ENCODE data around the gene MRPS27.

MRPS27 gene

GRCh38 chr5:72266862-72267261 is 53.2 kb downstream of the MRPS27 start:
- no peak for DNase-seq (ENCODE audit: extremely low read depth in 1 of 2, low read depth in 1 of 2)

DNA sequence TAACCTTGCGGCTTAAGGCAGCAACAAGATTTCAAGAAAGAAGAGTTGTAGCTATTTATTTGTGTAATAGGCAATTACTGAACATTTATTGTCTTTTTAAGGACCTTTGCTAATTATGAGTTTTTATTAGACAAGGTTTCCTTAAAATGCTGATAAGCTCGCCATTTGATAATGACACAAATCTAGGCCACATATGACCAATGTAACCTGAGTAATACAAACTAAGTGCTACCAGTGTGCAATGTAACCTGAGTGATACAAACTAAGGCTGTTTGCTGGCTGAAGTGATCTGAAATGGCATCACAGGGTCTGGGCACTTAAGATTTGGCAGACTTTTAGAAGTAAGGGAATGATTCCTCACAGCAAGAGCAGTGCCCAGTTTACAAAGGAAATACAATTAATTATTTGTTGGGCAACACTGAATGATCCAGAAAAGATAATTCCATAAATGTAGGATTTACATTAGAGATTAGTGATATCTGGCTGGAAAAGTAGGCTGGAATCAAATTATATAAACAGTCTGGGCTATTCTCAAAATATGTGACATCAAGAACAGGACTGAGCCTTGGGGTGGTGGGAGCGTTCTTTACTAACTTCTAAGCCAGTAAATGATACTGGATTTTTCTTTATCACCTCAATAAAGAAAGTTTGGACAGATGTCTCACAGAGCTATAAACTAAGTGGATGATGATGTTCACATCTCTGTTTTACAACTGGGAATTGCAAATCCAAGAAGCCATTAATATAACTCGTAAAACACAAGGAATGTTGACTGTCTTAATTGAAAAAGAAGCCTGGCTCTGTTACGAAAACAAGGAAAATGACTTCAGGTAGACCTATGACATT is 54.8 kb downstream of the MRPS27 start:
- DNase-seq (ENCODE audit: extremely low read depth in 1 of 2, low read depth in 1 of 2): no peak

- no peak for DNase-seq (ENCODE audit: extremely low read depth in 1 of 2, low read depth in 1 of 2)
Measured at GRCh38 chr5:72256536-72256935, 63.5 kb downstream of the MRPS27 start.

DNA sequence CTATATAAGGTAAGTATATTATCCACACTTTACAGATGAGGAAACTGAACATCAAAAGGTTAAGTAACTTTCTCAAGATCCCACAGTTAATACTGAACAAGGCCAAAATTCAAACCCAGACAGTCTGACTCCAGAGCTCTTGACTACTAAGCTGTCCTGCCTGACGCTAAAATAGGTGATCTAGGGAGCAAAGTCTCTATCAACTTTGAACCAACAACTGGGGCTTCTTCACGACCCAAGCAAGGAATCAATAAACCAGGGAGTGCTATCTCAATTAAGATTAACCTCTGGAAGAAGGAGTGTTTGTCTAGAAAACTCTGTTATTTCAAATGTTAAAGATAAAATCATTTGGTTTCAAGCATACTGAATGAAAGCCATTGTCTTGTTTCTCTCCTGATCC is 64.4 kb downstream of the MRPS27 start:
- DNase-seq (ENCODE audit: extremely low read depth in 1 of 2, low read depth in 1 of 2): no peak

DNA sequence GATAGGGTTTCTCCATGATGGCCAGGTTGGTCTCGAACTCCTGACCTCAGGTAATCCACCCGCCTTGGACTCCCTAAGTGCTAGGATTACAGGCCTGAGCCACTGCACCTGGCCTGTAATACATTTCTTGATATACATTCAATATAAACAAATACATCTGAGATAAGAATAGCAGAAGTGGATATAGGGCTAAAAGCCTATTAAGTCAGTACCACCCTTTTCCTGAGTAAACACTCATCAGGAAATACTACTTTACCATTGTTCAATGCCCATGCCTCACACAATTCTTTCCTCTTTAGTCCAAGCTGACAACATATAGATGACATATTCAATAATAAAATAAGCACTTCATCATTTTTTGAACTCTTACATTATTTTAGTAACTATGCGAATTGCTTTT is 64.8 kb downstream of the MRPS27 start:
- no peak for DNase-seq (ENCODE audit: extremely low read depth in 1 of 2, low read depth in 1 of 2)

- DNase-seq (ENCODE audit: extremely low read depth in 1 of 2, low read depth in 1 of 2): no peak
Measured at GRCh38 chr5:72252574-72253155, 67.4 kb downstream of the MRPS27 start.

- no peak for DNase-seq (ENCODE audit: extremely low read depth in 1 of 2, low read depth in 1 of 2)
Measured at GRCh38 chr5:72252008-72252407, 68.0 kb downstream of the MRPS27 start.

DNA sequence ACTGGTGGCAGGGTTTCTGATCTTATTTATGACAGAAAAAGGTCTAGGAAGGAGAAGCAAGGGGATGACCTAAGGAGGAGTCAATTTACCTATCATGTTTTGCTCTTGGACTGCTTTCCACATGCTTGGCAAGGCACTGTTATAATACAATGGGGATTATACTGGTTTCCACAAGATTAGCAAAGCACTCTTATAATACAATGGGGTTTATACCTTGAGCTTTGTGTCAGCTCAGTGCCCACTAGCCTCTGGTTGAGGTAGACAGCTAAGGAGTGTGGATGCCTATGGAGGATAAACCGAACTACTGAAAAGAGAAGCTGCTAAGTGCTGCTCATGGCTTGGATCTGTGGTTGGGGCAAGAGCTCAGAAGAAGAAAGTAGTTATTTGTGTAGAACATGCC is 68.7 kb downstream of the MRPS27 start:
- DNase-seq (ENCODE audit: extremely low read depth in 1 of 2, low read depth in 1 of 2): no peak

GRCh38 chr5:72248410-72248981 is 71.5 kb downstream of the MRPS27 start:
- DNase-seq (ENCODE audit: extremely low read depth in 1 of 2, low read depth in 1 of 2): no peak

GRCh38 chr5:72246954-72247442 is 73.0 kb downstream of the MRPS27 start:
- DNase-seq (ENCODE audit: extremely low read depth in 1 of 2, low read depth in 1 of 2): no peak

DNA sequence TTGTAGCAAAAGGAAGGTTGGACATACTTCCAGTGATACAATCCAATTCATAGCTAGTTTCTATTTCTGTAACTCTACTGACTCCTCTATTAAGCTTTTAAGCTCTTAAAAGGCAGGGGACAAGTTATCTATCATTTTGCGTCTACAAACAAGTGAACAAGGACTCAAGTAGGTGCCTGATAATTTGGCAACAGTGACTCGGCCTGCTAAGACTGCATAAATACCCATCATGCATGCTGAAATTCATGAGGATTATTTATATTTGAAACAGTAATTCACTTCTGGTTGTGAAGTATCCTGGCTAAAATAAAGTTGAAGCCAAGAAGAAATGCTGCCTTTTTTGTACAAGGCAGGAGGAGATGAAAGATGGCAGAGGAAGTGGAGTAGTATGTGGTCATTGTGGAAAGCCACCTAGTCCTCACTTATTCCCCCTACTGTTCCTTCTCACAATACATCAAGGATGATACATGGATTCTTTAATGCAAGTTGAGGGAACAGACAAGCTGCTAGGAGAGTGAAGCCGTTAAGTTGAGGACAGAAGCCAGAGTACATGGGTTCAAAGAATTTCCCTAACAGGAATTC is 74.0 kb downstream of the MRPS27 start:
- DNase-seq (ENCODE audit: extremely low read depth in 1 of 2, low read depth in 1 of 2): no peak

GRCh38 chr5:72245546-72245945 is 74.5 kb downstream of the MRPS27 start:
- DNase-seq (ENCODE audit: extremely low read depth in 1 of 2, low read depth in 1 of 2): no peak

GRCh38 chr5:72244862-72245371 is 75.1 kb downstream of the MRPS27 start:
- DNase-seq (ENCODE audit: extremely low read depth in 1 of 2, low read depth in 1 of 2): no peak

DNA sequence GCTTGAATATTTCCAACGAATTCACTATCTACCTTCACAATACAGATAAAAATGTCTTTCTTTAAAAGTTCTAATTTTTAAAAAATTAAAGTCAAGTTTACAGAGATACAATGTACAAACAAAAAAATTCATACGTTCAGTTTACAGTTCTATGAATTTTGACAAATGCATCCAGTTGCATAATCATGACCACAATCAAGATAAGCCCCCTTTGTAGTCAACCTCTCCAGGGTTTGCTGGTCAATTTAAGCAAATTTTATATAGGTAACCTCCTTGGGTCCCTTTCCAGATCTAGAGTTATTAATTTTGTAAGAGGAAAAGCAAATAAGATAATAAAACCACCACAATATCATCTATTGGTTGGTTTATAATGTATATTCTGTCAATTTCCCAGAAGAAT is 76.3 kb downstream of the MRPS27 start:
- no peak for DNase-seq (ENCODE audit: extremely low read depth in 1 of 2, low read depth in 1 of 2)

DNA sequence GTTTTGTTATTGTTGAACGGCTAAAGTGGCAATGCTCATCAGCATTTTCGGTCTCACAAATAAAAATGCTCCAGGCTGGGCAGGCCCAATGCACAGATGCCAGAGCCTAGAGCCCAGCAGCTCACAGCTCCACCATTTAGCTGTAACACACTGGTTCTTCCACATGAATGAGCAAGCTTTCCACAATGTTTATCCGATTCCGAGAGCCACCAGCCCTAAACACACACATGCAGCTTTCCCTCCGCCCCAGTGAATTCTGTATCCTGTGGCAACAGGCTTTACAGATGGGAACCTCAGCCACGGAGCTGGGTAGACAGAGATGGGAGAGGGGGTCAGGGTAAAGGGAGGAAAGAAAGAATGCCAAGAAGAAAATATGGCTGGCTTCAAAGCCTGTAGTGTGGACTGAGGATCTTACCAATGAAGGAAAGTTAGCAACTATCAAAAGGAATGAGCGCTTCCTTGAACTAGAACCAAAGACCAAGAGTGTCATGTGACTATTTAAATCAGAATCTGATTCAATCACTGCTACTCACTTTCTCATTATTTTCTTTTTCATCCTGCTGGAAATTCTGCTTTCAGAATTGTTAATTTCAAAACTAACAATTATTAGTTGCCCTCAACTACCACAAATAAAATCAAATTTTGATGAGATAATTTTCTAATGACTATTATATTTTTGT is 77.1 kb downstream of the MRPS27 start:
- no peak for DNase-seq (ENCODE audit: extremely low read depth in 1 of 2, low read depth in 1 of 2)

DNA sequence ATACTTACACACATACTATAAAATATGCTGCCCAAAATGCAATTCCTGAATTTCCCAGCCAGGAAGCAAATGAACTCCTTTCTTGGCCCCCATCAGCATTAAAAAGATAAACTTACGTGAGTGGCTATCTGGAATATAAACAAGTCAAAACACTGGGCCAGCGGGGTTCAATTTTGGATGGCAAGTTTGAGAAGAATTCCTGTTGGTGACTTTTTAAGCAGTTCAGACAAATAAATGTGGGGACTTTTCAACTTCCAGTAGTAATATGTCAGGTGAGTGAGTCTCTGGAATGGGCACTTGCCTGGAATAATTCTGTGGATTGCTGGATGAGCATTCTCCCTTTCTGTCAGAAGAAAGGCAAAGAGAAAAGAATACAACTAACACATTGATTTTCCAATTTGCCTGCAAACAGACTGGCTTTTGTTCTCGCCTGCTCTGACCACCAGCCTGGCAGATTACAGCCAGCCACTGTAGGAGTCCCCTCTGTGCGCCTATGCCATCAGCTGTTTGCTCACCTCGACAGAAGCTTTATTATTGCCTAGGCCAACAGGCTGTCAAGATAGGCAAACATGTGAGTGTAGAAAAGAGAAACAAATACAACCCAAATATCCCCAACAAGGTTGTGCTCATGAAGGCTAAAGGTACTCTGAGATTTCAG is 78.6 kb downstream of the MRPS27 start:
- no peak for DNase-seq (ENCODE audit: extremely low read depth in 1 of 2, low read depth in 1 of 2)

- no peak for DNase-seq (ENCODE audit: extremely low read depth in 1 of 2, low read depth in 1 of 2)
Measured at GRCh38 chr5:72238712-72239445, 81.2 kb downstream of the MRPS27 start.

GRCh38 chr5:72237879-72238278 is 82.2 kb downstream of the MRPS27 start:
- no peak for DNase-seq (ENCODE audit: extremely low read depth in 1 of 2, low read depth in 1 of 2)

- no peak for DNase-seq (ENCODE audit: extremely low read depth in 1 of 2, low read depth in 1 of 2)
Measured at GRCh38 chr5:72237415-72237814, 82.6 kb downstream of the MRPS27 start.

DNA sequence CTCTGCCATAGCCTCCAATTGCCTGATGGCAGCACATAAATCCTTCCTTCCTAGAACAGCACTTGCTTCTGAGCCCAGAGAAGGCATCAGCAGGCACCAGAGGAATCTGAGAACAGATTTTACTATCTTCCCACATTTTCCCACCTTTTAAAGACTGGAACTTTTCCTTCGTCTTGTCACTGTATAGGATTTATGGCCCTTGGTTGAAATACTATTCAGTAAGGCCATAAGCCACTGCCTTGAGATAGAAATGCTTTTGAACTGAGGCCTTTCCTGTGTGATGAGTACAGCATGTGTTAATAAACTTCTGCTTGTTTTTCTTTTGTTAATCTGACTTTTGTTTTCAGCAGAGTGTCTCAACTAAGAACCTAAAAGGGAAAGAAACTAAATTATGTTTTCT is 84.3 kb downstream of the MRPS27 start:
- no peak for DNase-seq (ENCODE audit: extremely low read depth in 1 of 2, low read depth in 1 of 2)
